ENCODE measurements around the gene DPP6. TPM values are rescaled to one million over a fixed set of nuclear protein-coding genes. Genes with fewer than 3 reads are reported as not detected.
"Not testable (repeated sequence)": the region's sequence is repeated elsewhere in the genome, so short reads cannot be mapped to it uniquely, and the experiment has no call there.

DPP6 gene
- total RNA-seq, 2 experiments from 2014 or later, result not detected

GRCh38 chr7:154053466-154054312 lies 1.5 kb downstream of the DPP6 start:
- H3K4me3 Mint-ChIP-seq; H3K4me1 Mint-ChIP-seq; DNase-seq; H3K9me3 Mint-ChIP-seq; H3K27ac Mint-ChIP-seq; H3K36me3 Mint-ChIP-seq (ENCODE audit: low read depth); POLR2A ChIA-PET; CTCF ChIA-PET: not testable (repeated sequence)
- H3K27me3 Mint-ChIP-seq, result peaks cover 11% of the 10 kb centered on the region

GRCh38 chr7:154054664-154055063 lies 2.5 kb downstream of the DPP6 start:
- peaks cover 11% of the 10 kb centered on the region for H3K27me3 Mint-ChIP-seq
- CTCF ChIA-PET; H3K4me3 Mint-ChIP-seq; H3K36me3 Mint-ChIP-seq (ENCODE audit: low read depth); H3K27ac Mint-ChIP-seq; H3K9me3 Mint-ChIP-seq; DNase-seq; POLR2A ChIA-PET; H3K4me1 Mint-ChIP-seq: not testable (repeated sequence)

GRCh38 chr7:154055491-154056106 lies 3.4 kb downstream of the DPP6 start:
- DNase-seq, result peak; percentile 37
- H3K36me3 Mint-ChIP-seq (ENCODE audit: low read depth); H3K4me3 Mint-ChIP-seq; H3K27ac Mint-ChIP-seq; H3K9me3 Mint-ChIP-seq; POLR2A ChIA-PET; CTCF ChIA-PET; H3K4me1 Mint-ChIP-seq: not testable (repeated sequence)
- H3K27me3 Mint-ChIP-seq, result peaks cover 11% of the 10 kb centered on the region

- CTCF ChIA-PET; H3K27ac Mint-ChIP-seq; H3K27me3 Mint-ChIP-seq; H3K9me3 Mint-ChIP-seq; DNase-seq; H3K4me1 Mint-ChIP-seq; H3K36me3 Mint-ChIP-seq (ENCODE audit: low read depth); H3K4me3 Mint-ChIP-seq; POLR2A ChIA-PET: not testable (repeated sequence)
Measured at GRCh38 chr7:154058783-154059182, 6.6 kb downstream of the DPP6 start.

- H3K4me1 Mint-ChIP-seq; H3K4me3 Mint-ChIP-seq; H3K9me3 Mint-ChIP-seq; H3K27ac Mint-ChIP-seq; H3K27me3 Mint-ChIP-seq; DNase-seq; POLR2A ChIA-PET; H3K36me3 Mint-ChIP-seq (ENCODE audit: low read depth); CTCF ChIA-PET: not testable (repeated sequence)
Measured at GRCh38 chr7:154060551-154060950, 8.4 kb downstream of the DPP6 start.

GRCh38 chr7:154071833-154072232 lies 19.6 kb downstream of the DPP6 start:
- H3K36me3 Mint-ChIP-seq (ENCODE audit: low read depth); H3K4me3 Mint-ChIP-seq; H3K4me1 Mint-ChIP-seq; POLR2A ChIA-PET; H3K9me3 Mint-ChIP-seq; H3K27ac Mint-ChIP-seq; H3K27me3 Mint-ChIP-seq; CTCF ChIA-PET: not testable (repeated sequence)
- DNase-seq, result peak; percentile 6

- H3K36me3 Mint-ChIP-seq (ENCODE audit: low read depth); POLR2A ChIA-PET; H3K27me3 Mint-ChIP-seq; H3K4me3 Mint-ChIP-seq; H3K27ac Mint-ChIP-seq; H3K4me1 Mint-ChIP-seq; CTCF ChIA-PET; H3K9me3 Mint-ChIP-seq; DNase-seq: not testable (repeated sequence)
Measured at GRCh38 chr7:154072395-154073181, 20.4 kb downstream of the DPP6 start.

- DNase-seq; H3K36me3 Mint-ChIP-seq (ENCODE audit: low read depth); H3K4me3 Mint-ChIP-seq; H3K9me3 Mint-ChIP-seq; H3K4me1 Mint-ChIP-seq; H3K27me3 Mint-ChIP-seq; H3K27ac Mint-ChIP-seq; POLR2A ChIA-PET; CTCF ChIA-PET: not testable (repeated sequence)
Measured at GRCh38 chr7:154078523-154078922, 26.3 kb downstream of the DPP6 start.

GRCh38 chr7:154080249-154080648 lies 28.1 kb downstream of the DPP6 start:
- H3K36me3 Mint-ChIP-seq (ENCODE audit: low read depth); CTCF ChIA-PET; H3K4me1 Mint-ChIP-seq; H3K9me3 Mint-ChIP-seq; H3K27me3 Mint-ChIP-seq; H3K4me3 Mint-ChIP-seq; H3K27ac Mint-ChIP-seq; DNase-seq; POLR2A ChIA-PET: not testable (repeated sequence)

GRCh38 chr7:154087037-154087725 lies 35.0 kb downstream of the DPP6 start:
- H3K4me3 Mint-ChIP-seq; POLR2A ChIA-PET; H3K27me3 Mint-ChIP-seq; DNase-seq; H3K9me3 Mint-ChIP-seq; H3K36me3 Mint-ChIP-seq (ENCODE audit: low read depth); CTCF ChIA-PET; H3K27ac Mint-ChIP-seq; H3K4me1 Mint-ChIP-seq: not testable (repeated sequence)

- CTCF ChIA-PET; H3K9me3 Mint-ChIP-seq; POLR2A ChIA-PET; H3K36me3 Mint-ChIP-seq (ENCODE audit: low read depth); H3K27me3 Mint-ChIP-seq; DNase-seq; H3K4me1 Mint-ChIP-seq; H3K27ac Mint-ChIP-seq; H3K4me3 Mint-ChIP-seq: not testable (repeated sequence)
Measured at GRCh38 chr7:154092093-154092492, 39.9 kb downstream of the DPP6 start.

- H3K4me3 Mint-ChIP-seq; DNase-seq; POLR2A ChIA-PET; CTCF ChIA-PET; H3K36me3 Mint-ChIP-seq (ENCODE audit: low read depth); H3K9me3 Mint-ChIP-seq; H3K27me3 Mint-ChIP-seq; H3K4me1 Mint-ChIP-seq; H3K27ac Mint-ChIP-seq: not testable (repeated sequence)
Measured at GRCh38 chr7:154095201-154095600, 43.0 kb downstream of the DPP6 start.

GRCh38 chr7:154105063-154105462 lies 52.9 kb downstream of the DPP6 start:
- H3K27ac Mint-ChIP-seq; H3K9me3 Mint-ChIP-seq; H3K27me3 Mint-ChIP-seq; POLR2A ChIA-PET; H3K4me3 Mint-ChIP-seq; H3K36me3 Mint-ChIP-seq (ENCODE audit: low read depth); CTCF ChIA-PET; DNase-seq; H3K4me1 Mint-ChIP-seq: not testable (repeated sequence)

All from activated CD4-positive, alpha-beta T cell treated with anti-CD3 and anti-CD28 coated beads, Interleukin-2, amount 10 ng/mL, durations not matched to agents 7 days and 5 days (primary cell).